Measurements from ENCODE around the gene VRK1. TPM values are rescaled to one million over a fixed set of nuclear protein-coding genes. Genes with fewer than 3 reads are reported as not detected.

Gene VRK1
- total RNA-seq, 4 donors from 2014 or later, result 9.3 to 12.2 (median 12.1) TPM

DNA sequence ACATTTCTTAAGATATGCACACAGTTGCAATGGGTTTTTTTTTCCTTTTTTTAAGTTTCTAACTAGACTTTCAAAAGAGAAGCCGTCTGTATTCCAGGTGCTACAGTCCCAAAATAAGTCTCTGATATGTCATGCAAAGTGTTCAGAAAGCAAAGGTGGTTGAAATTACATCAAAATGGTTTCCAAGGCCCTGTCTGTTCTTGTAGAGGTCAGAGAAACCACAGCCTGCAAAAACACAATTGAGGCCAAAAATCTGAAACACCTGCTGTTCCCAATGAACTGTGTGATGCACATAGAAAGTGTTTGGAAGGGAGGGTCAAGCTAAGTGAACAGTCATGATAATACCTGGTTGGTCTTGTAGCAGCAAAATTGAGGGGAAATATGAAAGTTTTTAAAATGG is 91.0 kb downstream of the VRK1 start:
- no peaks in the 10 kb centered on the region for H3K27me3 ChIP-seq
- TF ChIP-seq EP300 (IDR thresholded peaks at IDR 0.05), result no peak
- 87% methylated on average over 1 of the region's 1 CpG for WGBS

DNA sequence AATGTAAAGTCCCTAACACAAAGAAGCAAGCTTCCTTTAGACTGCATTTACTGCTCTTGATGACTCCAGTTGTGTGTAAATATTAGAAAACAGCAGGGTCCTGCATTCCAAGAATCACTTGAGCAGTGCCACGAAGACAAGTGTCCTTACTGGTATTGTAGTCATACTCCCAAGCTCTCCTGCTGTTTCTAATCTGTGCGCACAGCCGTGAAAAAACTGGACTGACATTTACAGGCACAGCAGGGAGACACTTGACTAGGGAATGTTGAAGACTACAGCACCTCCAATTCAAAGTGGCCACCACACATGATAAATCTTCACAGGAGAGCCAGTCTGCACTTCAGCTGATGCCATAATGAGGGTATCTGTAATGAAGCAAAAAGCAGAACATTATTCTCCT is 91.4 kb downstream of the VRK1 start:
- WGBS, result 69% methylated on average over 3 of the region's 3 CpGs
- Histone ChIP-seq H3K9me3 (no peaks in the 10 kb centered on the region), H3K27ac (no peak overlapping the region), H3K27me3 (no peaks in the 10 kb centered on the region), H3K4me1 (no peaks in the 10 kb centered on the region), H3K4me3 (no peak overlapping the region), H3K36me3 (no peaks in the 10 kb centered on the region)
- TF ChIP-seq, protein P1, sequence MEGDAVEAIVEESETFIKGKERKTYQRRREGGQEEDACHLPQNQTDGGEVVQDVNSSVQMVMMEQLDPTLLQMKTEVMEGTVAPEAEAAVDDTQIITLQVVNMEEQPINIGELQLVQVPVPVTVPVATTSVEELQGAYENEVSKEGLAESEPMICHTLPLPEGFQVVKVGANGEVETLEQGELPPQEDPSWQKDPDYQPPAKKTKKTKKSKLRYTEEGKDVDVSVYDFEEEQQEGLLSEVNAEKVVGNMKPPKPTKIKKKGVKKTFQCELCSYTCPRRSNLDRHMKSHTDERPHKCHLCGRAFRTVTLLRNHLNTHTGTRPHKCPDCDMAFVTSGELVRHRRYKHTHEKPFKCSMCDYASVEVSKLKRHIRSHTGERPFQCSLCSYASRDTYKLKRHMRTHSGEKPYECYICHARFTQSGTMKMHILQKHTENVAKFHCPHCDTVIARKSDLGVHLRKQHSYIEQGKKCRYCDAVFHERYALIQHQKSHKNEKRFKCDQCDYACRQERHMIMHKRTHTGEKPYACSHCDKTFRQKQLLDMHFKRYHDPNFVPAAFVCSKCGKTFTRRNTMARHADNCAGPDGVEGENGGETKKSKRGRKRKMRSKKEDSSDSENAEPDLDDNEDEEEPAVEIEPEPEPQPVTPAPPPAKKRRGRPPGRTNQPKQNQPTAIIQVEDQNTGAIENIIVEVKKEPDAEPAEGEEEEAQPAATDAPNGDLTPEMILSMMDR (IDR thresholded peaks at IDR 0.05), result no peak
- TF ChIP-seq POLR2A (IDR thresholded peaks at IDR 0.05) (no peak), POLR2AphosphoS5 (IDR thresholded peaks at IDR 0.05) (no peak), EP300 (IDR thresholded peaks at IDR 0.05) (no peak)
- DNase-seq (ENCODE audit: low spot score in 2 of 2), result no peak

More for the DNA sequence above, 91.0 kb downstream of the VRK1 start:
- DNase-seq (ENCODE audit: low spot score in 2 of 2), result no peak
- no peaks in the 10 kb centered on the region for H3K36me3 ChIP-seq
- H3K27ac ChIP-seq, result no peak overlapping the region
- no peaks in the 10 kb centered on the region for H3K9me3 ChIP-seq
- no peak overlapping the region for H3K4me3 ChIP-seq
- H3K4me1 ChIP-seq, result no peaks in the 10 kb centered on the region

DNA sequence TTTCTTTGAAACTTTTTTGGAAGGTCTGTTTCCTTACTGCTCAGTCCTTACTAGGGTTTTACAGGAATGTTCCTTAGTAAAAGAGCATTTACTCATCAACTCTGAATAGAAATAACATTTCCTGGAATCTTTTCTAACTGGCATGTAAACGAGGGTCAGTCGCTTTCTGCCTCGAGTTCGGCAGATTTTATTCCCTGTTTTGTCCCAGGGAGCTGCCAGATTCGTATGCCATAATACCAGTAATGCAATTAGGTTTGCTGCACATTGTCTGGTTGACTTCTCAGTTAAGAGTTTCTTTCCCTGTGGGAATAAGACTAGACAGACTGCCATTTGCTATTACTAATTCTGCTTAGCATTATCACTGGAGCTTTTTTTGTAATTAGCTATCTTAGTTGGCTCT is 91.9 kb downstream of the VRK1 start:
- Histone ChIP-seq H3K27ac (no peak overlapping the region), H3K36me3 (no peaks in the 10 kb centered on the region), H3K9me3 (no peaks in the 10 kb centered on the region), H3K27me3 (no peaks in the 10 kb centered on the region), H3K4me3 (no peak overlapping the region), H3K4me1 (no peaks in the 10 kb centered on the region)
- WGBS, result 86% methylated on average over 5 of the region's 5 CpGs
- no peak for DNase-seq (ENCODE audit: low spot score in 2 of 2)
- TF ChIP-seq, protein P1 (IDR thresholded peaks at IDR 0.05), result no peak
- TF ChIP-seq EP300 (IDR thresholded peaks at IDR 0.05) (no peak), POLR2A (IDR thresholded peaks at IDR 0.05) (no peak), POLR2AphosphoS5 (IDR thresholded peaks at IDR 0.05) (no peak)

DNA sequence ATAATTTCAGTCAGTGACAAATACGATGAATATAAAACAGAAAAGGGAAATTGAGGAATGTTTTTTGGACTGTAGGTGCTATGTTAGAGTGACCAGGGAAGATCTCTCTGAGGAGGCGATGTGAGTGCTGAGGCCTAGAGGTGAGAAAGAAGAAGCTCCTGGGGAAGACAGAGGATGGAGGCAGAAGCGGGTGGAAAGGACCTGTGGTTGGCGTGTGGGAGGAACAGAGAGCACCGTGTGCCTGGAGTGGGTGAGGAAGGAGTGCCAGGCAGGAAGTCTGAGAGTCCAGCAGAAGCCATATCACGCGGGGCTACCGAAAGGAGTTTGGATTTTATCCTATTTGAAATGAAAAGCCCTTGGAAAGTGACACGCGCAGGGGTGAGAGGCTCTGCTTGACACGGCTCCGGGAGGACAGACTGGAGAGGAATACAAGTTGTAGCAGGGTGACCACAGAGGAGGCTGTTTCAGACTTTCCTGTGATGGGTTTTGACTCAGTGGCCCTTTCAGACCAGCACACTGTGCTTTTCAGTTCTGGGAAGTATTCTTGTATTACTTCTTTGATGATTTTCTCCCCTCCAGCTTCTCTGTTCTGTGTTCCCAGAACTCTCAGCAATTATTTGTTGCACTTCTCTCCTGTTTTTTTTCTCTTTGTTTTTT is 96.9 kb downstream of the VRK1 start:
- DNase-seq (ENCODE audit: low spot score in 2 of 2), result no peak

DNA sequence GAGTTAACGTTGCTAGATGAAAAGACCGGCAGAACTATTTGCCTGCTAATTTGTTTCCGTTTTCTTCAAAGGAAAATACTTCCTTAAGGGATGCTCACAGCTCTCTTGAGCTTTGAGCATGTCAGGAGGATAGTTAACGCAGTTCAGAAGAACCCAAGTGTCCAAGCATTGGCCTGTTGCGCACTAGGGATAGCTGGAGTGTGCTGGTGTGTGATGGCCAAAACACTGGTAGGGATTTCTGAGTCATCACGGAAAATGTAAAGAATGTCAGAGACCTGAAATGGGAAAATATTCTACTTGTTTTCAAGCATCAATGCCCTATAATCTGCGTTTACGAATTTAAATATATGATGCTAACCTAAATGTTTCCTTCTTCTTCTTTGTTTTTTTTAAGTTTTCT is 97.8 kb downstream of the VRK1 start:
- H3K36me3 ChIP-seq, result no peaks in the 10 kb centered on the region
- H3K27me3 ChIP-seq, result no peaks in the 10 kb centered on the region
- no peak for DNase-seq (ENCODE audit: low spot score in 2 of 2)
- H3K27ac ChIP-seq, result no peak overlapping the region
- H3K9me3 ChIP-seq, result no peaks in the 10 kb centered on the region
- no peak for TF ChIP-seq POLR2A (IDR thresholded peaks at IDR 0.05)
- no peak for TF ChIP-seq POLR2AphosphoS5 (IDR thresholded peaks at IDR 0.05)
- no peak for TF ChIP-seq EP300 (IDR thresholded peaks at IDR 0.05)
- TF ChIP-seq, protein P1 (IDR thresholded peaks at IDR 0.05), result no peak
- no peak overlapping the region for H3K4me3 ChIP-seq
- WGBS, result 85% methylated on average over 8 of the region's 8 CpGs
- H3K4me1 ChIP-seq, result no peaks in the 10 kb centered on the region

More for the DNA sequence above, 96.9 kb downstream of the VRK1 start:
- Histone ChIP-seq H3K9me3 (no peaks in the 10 kb centered on the region), H3K27me3 (no peaks in the 10 kb centered on the region), H3K27ac (no peak overlapping the region), H3K4me1 (no peaks in the 10 kb centered on the region), H3K36me3 (no peaks in the 10 kb centered on the region), H3K4me3 (no peak overlapping the region)
- 80% methylated on average over 12 of the region's 12 CpGs for WGBS
- TF ChIP-seq POLR2A (IDR thresholded peaks at IDR 0.05) (no peak), EP300 (IDR thresholded peaks at IDR 0.05) (no peak), POLR2AphosphoS5 (IDR thresholded peaks at IDR 0.05) (no peak)
- TF ChIP-seq, protein P1 (IDR thresholded peaks at IDR 0.05), result no peak

Measured in suprapubic skin (tissue), 4 donors.